Ishikawa (cell line): ENCODE measurements around the gene B3GAT1.

Experiments
- CEBPB ChIP-seq: IDR thresholded peaks from 2 replicates; pipeline ENCODE4 v1.6.1; 2012
- EP300 ChIP-seq: IDR thresholded peaks from 2 replicates; pipeline ENCODE4 v1.6.1; 2012; ENCODE audit warnings: borderline replicate concordance
- FOXM1 ChIP-seq: IDR thresholded peaks from 2 replicates; pipeline ENCODE4 v1.6.1; 2012; ENCODE audit warnings: low read depth, borderline replicate concordance
- MAX ChIP-seq: IDR thresholded peaks from 2 replicates; pipeline ENCODE4 v1.6.1; 2012
- NFIC ChIP-seq: IDR thresholded peaks from 2 replicates; pipeline ENCODE4 v1.6.1; 2012
- REST ChIP-seq: IDR thresholded peaks from 2 replicates; pipeline ENCODE4 v1.6.1; 2012; ENCODE audit warnings: low read depth, mild to moderate bottlenecking
- TAF1 ChIP-seq: IDR thresholded peaks from 2 replicates; pipeline ENCODE4 v1.6.1; 2012; ENCODE audit warnings: low read depth, mild to moderate bottlenecking
- TEAD4 ChIP-seq: IDR thresholded peaks from 2 replicates; pipeline ENCODE4 v1.6.1; 2012
- USF1 ChIP-seq: IDR thresholded peaks from 2 replicates; pipeline ENCODE4 v1.6.1; 2012
- YY1 ChIP-seq: IDR thresholded peaks from 2 replicates; pipeline ENCODE4 v1.6.1; 2012; ENCODE audit warnings: low read depth

- TF ChIP-seq MAX: no peak
- no peak for TF ChIP-seq TEAD4
- no peak for TF ChIP-seq YY1
- no peak for TF ChIP-seq USF1
- no peak for TF ChIP-seq REST
- no peak for TF ChIP-seq TAF1
- TF ChIP-seq FOXM1: no peak
- TF ChIP-seq EP300: no peak
- TF ChIP-seq CEBPB: no peak
- TF ChIP-seq NFIC: no peak
These were observed 13.4 kb upstream of the B3GAT1 start for GRCh38 chr11:134425413-134425812.
